ENCODE results near the gene GALNT16.

GRCh38 chr14:69398053-69398817 is 138.3 kb downstream of the GALNT16 start, which contains the start of the genes ERH and SLC39A9:
- TF ChIP-seq CTCF (IDR thresholded peaks at IDR 0.05; ENCODE audit: low read length): no peak
- no peak for TF ChIP-seq EZH2phosphoT487 (IDR thresholded peaks at IDR 0.05; ENCODE audit: low read length)
- no peak for TF ChIP-seq EZH2 (optimal IDR thresholded peaks at IDR 0.05; ENCODE audit: low read depth, low read length)

Data from MM.1S (cell line).